LoVo (cell line): ENCODE measurements around the gene FBXO21.
"Not testable (repeated sequence)": the region's sequence is repeated elsewhere in the genome, so short reads cannot be mapped to it uniquely, and the experiment has no call there.

ENCODE experiments used
- DNase-seq: peaks from one replicate; pipeline ENCODE4 v3.0.0-alpha.2; 2016; ENCODE audit warnings: low spot score

FBXO21 gene, protein sequence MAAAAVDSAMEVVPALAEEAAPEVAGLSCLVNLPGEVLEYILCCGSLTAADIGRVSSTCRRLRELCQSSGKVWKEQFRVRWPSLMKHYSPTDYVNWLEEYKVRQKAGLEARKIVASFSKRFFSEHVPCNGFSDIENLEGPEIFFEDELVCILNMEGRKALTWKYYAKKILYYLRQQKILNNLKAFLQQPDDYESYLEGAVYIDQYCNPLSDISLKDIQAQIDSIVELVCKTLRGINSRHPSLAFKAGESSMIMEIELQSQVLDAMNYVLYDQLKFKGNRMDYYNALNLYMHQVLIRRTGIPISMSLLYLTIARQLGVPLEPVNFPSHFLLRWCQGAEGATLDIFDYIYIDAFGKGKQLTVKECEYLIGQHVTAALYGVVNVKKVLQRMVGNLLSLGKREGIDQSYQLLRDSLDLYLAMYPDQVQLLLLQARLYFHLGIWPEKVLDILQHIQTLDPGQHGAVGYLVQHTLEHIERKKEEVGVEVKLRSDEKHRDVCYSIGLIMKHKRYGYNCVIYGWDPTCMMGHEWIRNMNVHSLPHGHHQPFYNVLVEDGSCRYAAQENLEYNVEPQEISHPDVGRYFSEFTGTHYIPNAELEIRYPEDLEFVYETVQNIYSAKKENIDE

GRCh38 chr12:117190210-117190781, at the start of gene FBXO21:
FBXO21 (minus strand) TSS chr12:117190470; CDS start chr12:117190456, 14 bp downstream.
- DNase-seq = peak; percentile 98

DNA sequence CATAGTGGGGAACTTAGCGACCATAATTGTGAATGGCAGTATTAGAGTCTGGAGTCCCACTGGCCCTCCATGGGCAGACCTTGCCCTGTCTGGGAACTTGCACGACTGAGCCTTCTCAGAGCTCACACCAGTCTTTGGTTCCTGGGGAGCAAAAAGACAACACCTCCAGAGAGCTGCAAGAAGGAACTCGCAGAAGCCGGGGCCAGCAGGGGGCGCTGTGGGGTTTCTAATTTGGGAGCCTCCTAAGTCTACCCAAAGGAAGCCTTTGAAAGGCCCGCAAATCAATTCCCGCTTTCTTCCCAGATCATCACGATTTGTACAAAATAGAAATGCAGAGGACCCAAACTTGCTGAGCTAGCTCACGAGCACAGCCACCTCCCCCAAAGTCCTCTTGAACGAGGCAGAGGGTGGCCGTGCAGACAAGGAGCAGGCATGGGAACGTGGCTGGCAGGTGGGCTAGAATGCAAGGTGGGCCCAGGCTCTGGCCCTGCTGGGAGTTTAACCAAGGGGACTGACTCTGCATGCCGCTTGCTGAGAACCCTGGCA, 46.3 kb upstream of the FBXO21 start:
- peak; percentile 63 for DNase-seq

- DNase-seq = no peak
Measured at GRCh38 chr12:117235261-117235660, 45.0 kb upstream of the FBXO21 start.

- no peak for DNase-seq
Measured at GRCh38 chr12:117234441-117234840, 44.2 kb upstream of the FBXO21 start.

DNA sequence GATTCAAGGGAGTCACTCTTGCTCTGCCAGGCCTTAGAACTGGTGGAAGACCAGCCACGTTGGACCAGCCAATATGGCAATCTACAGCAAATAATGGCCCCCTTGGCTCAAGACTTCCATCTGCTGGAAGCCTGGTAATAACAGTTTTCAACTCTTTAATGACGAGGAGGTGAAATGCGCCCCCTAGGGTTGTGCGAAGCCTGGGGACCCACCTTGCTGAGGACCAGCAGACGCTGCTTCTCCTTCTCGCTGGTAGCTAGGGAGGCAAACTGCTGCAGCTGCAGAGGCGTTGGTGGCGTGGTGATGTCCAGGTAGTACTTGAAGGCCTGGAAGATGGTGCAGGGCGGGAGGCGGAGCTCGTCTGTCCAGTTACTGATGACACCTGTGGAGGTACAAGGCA, 41.5 kb upstream of the FBXO21 start:
- no peak for DNase-seq

GRCh38 chr12:117228239-117228638, 38.0 kb upstream of the FBXO21 start:
- DNase-seq = peak; percentile 38

- no peak for DNase-seq
Measured at GRCh38 chr12:117227000-117227653, 36.9 kb upstream of the FBXO21 start.

- DNase-seq = no peak
Measured at GRCh38 chr12:117226505-117226904, 36.2 kb upstream of the FBXO21 start.

DNA sequence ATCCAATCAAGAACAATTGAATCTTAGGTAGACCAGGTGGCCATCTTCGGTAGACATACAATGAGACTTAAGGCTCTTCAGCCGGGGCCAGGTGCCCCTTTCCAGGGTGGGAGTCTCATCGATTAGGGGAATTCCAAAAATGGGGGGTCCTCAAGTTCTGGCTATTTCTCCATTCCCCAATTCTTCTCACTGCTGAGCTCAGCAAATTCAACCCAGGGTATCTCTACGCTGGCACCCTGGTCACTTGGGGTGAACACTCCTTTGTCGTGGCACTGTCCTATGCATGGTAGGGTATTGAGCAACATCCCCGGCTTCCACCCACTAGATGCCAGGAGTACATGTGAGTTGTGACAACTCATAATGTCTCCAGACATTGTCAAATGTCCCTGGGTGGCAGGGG, 34.9 kb upstream of the FBXO21 start:
- no peak for DNase-seq

GRCh38 chr12:117220947-117221346, 30.7 kb upstream of the FBXO21 start:
- DNase-seq = not testable (repeated sequence)

GRCh38 chr12:117218149-117218548, 27.9 kb upstream of the FBXO21 start:
- DNase-seq = no peak

DNA sequence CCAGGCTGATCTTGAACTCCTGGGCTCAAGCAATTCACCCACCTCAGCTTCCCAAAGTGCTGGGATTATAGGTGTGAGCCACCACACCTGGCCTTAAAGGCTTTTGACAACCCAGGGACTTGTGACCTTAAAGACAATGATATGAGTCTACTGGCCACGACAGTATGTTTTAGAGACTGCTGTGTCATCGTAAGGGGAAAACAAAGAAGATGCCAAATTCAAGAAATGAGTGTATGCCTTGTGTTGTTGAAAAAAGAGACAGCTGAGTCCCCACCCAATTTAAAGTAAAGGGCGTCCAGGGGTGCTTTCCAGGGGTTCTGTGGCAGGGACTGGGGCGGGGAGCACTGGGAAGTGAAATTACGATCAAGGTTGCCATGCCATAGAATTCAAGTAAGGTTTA, 26.4 kb upstream of the FBXO21 start:
- DNase-seq = no peak

DNA sequence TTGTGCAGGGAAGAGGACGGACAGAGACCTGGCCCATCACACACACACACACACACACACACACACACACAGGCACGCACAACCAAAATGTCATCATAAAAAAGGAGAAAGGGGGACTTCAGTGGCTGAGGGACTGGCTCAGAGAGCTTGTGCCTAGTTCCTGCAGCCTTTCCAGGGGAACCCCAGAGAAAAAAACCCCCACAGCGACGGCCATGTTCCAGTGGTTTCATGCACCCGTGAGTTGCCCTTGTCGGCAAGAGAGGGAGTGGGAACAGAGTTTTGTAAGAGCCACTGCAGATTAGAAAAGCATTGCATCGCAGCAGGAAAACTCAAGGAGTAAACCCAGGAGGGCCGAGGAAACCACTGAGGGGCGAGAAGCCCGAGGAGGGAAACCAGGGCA, 24.5 kb upstream of the FBXO21 start:
- DNase-seq = no peak

DNA sequence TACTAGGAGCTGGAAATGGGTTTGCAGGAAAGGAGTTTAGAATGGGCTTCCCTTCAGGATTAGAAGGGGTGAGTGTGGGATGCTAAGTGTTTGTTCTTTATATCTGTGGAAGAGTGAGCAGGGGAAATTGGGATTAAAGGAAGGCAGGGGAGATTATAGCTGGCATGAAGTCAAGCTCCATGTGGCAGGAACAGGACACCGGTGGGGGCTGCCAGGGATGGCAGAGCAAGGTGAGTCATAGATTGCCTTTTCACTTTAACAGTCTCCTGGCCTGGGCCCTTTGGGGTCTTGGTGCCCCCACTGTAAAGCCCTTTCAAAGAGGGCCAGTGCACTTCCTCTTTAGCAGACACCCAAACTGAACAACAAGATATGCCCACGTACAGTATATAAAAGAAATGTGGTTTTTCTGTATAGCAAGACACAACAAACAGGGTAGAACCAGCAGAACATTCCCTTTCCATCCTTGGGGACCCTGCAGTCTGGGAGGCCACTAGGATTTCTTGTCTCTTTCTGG, 23.1 kb upstream of the FBXO21 start:
- no peak for DNase-seq

DNA sequence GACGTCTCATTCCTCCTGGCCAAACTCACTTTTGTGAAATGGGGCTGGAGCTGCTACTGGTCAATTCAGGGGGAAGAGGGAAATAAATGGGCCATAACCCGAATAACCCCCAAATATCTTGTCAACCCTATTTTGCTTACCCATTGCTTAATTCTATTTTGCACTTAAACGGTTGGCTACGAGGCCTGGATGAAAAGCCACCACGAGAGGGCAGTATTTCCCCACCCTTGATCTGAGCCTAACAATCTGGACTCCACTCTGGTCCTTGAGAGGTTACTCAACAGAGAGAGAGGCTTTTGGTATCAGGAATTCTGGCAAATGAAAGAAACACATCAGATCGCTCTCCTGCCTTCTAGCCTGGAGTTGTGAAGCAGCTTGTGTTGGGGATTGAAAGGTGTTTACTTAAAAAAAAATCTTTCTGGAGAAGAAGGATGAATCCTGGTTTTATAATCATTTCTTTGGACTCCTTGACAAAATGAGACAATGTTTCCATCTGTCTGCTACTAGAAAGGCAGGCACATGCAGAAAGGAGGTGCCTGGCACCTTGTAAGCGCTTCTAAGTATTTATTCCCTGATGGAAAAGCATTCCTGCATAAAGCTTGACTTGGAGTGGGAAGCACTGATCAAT, 22.4 kb upstream of the FBXO21 start:
- DNase-seq = peak; percentile 74

- no peak for DNase-seq
Measured at GRCh38 chr12:117210266-117210918, 20.1 kb upstream of the FBXO21 start.

DNA sequence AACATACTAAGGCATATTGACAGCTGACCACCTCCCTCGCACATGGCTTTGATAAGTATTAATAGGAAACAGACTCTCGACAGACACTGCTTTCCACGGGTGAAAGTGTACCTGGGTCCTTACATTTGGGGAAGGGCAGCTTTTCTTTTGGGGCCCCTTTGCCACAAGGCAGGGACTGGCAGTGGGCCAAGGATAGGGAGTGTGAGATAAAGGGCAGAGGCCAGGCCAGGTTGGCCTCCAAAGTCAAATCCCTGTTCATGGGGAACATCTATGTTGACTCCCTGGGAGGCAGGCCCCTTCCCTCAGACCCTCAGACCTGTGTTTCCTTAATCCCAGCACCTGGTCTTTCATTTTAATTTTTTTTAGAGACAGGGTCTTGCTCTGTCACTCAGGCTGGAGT, 19.4 kb upstream of the FBXO21 start:
- no peak for DNase-seq

GRCh38 chr12:117208811-117209455, 18.7 kb upstream of the FBXO21 start:
- DNase-seq = no peak

- DNase-seq = no peak
Measured at GRCh38 chr12:117208206-117208605, 17.9 kb upstream of the FBXO21 start.

DNA sequence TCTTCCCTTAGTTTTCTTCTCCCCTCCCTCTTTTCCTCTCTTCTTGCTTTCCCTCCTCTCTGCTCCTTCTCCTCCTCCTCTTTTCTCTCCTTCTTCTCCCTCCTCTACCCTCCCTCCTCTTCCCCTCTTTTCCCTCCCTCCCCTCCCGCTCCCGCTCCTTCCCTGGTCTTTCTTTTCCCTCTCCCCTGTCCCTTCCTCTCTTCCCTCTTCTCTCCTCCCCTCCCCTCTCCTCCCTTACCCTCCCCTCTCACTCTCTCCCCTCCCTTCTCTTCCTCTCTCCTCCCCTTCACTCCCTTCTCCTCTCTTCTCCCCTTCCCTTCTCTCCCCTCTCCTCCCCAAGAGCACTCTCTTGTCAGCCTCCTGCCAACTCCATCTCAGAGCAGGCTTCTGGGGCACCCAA, 17.4 kb upstream of the FBXO21 start:
- DNase-seq = no peak

DNA sequence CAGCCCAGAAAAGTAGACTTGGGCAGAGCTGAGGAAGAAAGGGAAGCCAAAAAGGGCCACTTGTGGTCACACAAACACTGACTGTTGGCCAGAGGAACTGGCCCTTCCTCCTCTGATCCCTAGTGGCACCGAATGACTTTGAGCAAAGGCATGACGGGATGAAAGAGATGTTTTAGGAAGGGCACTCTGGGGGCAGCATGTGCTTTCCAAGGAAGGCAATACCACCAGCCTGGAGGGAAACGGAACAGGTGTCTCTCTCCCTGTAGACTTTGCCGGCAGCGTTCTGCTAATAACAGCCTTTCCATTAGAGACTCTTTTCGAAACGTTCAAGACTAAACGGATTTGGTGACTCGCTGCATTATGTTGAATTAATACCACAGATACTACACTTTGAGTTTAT, 12.3 kb upstream of the FBXO21 start:
- DNase-seq = no peak
